ENCODE data around the gene MEIS2.

- no peak for TF ChIP-seq CTCF (conservative IDR thresholded peaks at IDR 0.05; ENCODE audit: low read length)
- TF ChIP-seq EZH2phosphoT487 (IDR thresholded peaks at IDR 0.05; ENCODE audit: borderline replicate concordance) = no peak
These were observed 43.1 kb downstream of the MEIS2 start for GRCh38 chr15:37057256-37057655.
